HG02884 (cell line): ENCODE results near the gene TMSB15A.
"Not testable (repeated sequence)": the region's sequence is repeated elsewhere in the genome, so short reads cannot be mapped to it uniquely, and the experiment has no call there.

Experiments
- ATAC-seq: cut with Tn5 transposase; IDR thresholded peaks from one replicate; pipeline ENCODE4 v1.9.1; 2021; ENCODE audit warnings: mild to moderate bottlenecking, moderate library complexity; ENCODE audit not compliant: unreplicated experiment

TMSB15A gene

DNA sequence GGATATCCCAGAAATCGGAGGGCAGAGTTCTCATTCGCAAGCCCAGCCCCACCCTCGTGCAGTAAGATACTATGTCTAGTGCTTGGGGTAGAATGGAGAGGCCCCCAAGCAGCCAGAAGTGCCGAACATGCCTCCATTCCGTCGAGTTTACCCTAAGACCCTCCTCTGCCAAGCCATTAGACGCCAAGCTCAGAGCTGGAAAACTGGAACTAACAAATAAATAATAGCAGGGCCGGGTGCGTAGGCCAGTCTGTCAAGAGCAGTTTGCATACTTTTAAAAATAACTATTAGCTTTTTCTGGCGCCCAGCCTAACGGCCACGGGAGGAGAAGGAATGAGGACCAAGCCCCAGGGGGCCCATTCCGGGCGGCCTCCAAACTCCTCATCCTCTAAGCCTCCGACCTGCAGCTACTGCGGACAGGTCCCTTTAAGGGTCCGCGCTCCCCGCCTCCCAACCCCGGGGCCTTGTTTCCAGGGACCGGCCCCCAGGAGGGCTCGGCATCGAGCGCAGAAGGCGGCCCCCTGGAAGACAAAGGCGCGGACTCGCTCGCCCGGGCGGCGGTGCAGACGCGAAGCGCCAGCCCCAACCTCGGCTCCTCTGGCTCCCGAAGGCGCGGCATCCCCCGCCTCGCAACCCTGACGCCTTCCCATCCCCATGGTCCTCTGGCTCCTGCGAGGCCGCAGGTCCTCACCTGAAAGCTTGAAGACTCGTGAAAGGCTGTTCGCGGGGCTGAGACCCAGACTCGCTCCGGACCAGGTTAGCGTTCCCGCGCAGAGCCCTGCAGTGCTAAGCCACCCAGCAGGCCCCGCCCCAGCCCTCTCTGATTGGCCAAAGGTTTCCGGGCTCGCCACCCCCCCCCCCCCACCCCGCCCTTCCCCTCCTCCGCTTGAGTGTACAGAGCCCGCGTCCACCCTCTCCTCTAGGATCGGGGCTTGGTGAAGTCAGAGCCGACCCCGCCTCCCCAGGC is at the start of gene TMSB15A:
Gene TMSB15A (minus strand): TSS at position 765 of the 967 bp plus-strand sequence.
- ATAC-seq = peak; percentile 94

DNA sequence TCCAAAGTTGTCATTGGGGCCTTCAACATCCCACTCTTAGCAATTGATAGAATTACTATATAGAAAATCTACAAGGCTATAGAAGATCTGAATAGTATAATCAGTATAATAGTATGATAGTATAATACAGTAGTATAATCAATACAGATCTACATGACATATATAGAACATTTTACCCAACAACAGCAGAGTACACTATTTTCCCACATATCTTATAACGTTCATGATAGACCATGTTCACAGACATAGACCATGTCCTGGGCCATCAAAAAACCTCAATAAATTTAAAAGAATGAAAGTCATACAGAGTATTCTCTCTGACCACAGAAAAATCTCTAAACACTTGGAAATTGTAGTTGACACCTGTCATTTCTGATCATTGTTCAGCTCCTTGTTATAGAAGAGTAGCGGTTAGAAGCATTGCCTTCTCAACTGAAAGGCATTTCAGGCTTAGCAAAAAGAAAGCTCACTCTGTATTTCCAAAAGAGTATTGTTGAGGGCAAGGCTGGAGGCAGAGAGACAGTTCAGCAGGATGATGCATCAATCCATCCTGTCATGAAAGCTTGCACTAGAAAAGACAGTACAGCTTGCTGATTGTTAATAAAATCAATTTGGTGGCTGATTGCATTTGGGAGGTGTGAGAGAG is 44.0 kb upstream of the TMSB15A start:
- ATAC-seq = no peak

DNA sequence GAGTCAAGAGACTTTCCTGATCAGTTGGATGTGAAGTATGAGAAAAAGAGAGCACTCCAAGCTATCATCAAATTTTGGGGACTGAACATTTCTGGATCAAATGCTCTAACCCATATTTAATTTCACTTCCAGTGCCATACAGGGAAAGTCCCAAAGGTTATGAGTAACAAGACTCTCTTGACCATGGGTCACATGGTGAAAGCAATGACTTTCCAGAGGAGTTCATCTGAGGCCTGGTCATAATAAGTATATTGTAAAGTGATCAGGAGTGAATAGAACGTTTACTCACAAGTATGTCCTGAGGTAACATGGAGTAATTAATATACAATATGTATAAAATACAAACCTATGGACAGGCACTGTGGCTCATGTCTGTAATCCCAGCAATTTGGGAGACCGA is 42.1 kb upstream of the TMSB15A start:
- ATAC-seq = no peak

DNA sequence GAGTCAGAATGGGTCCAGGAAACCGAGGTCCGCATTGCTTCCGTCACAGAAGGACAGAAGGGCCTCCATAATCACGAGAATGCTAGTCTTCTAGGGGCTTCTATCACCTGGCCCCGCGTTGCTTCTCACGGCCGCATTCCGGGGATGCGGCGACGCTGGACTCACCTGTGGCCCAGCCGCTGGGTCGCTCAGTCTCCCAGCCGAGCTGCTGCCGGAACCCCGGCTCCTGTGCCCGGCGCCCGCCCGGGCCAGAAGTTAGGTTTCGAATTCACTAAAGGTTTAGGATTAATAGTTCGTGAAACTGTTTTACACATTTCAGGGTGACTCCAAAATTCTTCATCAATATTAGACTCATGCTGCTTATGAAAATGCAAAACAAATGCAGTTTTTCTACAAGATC is 31.7 kb upstream of the TMSB15A start:
- no peak for ATAC-seq

DNA sequence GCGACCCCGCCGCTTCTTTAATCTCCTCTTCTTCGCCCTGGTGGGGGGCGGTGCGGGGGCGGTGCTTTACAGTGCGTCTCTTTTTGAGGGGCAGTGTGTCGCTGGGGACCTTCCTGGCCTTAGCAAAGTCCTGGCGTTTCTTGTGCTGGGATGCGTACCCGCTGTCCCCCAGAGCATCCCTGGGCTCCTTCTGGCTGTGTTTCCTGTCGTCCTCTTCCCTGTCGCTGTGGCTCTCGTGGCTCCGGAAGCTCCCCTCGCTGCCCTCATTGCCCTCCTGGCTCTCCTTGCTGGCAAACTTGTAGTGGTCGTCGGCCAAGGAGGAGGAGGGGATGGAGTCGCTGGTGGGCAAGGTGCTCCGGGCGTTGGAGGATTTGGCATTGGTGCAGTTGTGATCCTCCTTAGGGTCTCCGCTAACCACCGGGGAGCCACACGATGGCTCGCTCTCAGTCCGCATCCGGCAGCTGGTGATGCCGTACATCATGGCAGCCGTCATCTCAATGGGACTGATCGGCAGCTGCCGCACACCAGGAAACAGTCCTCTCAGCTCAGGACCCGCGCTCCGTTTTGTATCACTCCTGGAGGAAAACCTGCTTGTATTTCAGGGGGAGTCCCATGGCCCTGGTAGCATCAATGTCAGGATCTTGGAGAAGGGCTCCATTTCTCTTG is 30.4 kb upstream of the TMSB15A start:
- no peak for ATAC-seq

DNA sequence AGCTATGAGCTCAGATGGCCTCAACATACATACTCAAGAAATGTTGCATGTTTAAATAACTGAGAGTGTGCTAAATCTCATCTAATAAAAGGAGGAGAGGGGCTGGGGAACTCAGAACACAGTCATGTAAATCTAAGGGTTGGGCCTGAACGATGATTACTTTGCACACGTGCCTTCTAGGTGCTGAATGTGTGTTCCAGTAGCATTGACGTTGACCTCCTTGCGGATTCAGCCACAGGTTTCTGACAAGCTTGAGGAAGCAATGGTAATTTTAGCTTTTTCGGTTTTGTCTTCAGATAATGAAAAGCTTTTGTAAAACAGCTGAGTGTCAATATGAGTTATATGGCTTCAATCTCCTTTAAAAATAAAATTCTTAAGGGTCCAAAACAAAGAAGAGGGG is 29.6 kb upstream of the TMSB15A start:
- not testable (repeated sequence) for ATAC-seq

DNA sequence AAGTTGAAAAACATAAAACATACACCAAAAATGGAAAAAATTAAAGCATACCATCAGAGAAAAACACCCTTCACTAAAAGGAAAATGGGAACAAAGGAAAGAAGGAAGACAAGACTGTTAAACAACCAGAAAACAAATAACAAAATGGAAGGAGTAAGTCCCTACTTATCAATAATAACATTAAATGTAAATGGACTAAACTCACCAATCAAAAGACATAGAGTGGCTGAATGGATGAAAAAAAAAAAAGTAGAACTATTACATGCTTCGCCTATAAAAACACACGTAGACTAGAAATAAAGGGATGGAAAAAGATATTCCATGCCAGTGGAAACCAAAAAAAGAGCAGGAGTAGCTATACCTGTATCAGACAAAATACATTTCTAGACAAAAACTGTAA is 19.4 kb upstream of the TMSB15A start:
- ATAC-seq = no peak

DNA sequence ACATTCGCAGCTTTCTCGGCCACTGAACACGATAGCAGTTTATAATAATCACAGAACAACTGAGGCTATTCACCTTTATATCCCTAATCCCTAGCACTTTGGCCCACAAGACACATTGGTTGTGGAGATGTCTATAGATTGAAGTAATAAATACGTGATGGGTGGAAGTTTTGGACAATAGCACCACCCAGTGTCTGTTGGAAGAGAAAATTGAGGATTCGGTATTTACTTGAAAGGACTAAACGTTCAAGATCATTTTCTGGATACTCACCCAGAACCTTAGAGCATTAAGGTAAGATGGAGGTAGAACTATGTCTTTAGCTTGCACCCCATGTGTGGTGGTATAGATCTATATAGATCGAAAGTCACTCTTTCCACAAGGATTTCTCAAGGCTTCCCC is 787 bp upstream of the TMSB15A start:
- no peak for ATAC-seq

DNA sequence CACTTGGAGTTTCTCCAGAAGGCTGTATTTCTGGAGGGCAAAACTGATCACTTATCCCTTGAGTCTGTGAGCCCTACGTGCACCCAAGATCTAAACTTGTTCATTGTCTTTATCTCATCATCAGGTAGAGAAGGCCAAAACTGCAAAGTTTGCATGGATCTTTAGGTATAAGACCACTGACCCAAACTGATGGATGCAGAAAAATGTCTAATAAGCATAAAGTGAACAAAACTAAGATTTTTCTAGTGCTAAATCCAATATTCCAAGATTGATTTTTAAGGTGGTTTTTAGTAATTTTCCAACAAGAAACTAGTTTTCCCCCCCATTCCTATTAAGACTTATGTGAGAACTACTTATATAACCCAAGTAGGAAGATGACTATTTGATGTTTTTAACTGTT is 2.0 kb downstream of the TMSB15A start:
- no peak for ATAC-seq

DNA sequence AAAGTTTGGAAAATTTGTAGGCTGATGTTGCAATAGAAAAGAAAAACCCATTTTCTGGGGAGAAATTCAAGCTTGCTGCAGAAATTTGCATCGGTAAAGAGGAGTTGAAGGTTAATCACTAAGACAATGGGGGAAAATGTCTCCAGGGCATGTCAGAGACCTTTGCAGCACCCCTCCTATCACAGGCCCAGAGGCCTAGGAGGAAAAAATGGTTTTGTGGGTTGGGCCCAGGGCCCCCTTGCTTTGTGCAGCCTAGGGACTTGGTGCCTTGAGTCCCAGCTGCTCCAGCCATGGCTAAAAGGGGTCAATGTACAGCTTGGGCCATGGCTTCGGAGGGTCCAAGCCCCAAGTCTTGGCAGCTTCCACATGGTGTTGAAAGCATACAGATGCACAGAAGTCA is 17.8 kb downstream of the TMSB15A start:
- no peak for ATAC-seq

DNA sequence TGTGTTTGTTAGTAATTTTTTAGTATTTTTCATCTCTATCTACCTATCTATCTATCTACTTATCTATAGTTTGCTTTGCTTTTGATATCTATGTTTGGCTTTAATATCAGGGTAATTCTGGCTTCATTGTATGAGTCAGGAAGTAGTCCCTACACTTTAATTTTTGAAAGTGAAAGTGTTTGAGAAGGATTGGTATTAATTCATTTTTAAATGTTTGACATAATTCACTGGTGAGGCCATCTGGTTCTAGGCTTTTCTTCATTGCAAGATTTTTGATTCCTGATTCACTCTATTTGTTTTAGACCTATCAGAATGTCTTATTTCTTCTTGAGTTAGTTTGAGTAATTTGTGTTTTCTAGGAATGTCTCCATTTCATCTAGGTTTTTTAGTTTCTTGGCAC is 24.8 kb downstream of the TMSB15A start:
- ATAC-seq = no peak

DNA sequence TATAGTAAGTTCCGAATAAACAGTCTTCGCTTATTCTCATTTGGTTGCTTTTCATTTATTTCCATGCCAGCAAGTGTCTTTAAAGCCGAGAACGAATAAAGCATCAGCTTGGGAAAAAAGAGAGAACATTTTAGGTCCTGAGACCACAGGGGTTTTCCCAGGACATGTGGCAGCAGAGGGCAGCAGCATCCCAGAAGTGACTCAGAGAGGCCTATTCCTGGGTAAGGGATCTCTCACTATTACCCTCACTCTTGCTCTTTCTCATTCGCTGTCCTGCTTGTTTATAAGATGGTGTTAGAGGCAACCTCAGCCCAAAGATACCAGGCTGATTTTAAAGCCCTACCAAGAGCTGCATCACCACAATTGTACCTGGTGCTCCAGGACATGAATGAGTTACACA is 37.8 kb downstream of the TMSB15A start:
- not testable (repeated sequence) for ATAC-seq

DNA sequence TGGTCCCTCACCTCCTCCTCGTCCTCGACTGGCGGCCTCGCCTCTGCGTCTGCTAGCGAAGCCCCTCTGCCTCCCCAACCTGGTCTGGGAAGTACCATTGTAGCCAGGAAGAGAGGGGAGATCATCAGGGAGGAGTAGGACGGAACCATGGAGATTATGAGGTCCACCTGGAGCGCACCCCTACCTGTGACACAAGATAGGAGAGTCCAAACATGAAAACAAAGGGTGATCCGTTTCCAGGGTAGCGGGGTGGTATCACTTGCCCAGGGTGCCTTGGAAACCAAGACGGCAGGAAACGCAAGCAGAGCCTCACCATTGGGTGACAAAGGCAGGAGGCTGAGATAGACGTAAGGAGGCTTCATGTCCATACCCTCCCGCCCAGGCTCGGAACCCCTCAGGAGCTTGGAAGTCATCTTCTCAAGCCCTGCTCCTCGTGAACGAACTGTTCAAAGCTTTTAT is 44.7 kb downstream of the TMSB15A start, which contains the start of gene TCP11X2:
Gene TCP11X2 (minus strand): TSS at position 51 of the 459 bp plus-strand sequence.
- not testable (repeated sequence) for ATAC-seq

DNA sequence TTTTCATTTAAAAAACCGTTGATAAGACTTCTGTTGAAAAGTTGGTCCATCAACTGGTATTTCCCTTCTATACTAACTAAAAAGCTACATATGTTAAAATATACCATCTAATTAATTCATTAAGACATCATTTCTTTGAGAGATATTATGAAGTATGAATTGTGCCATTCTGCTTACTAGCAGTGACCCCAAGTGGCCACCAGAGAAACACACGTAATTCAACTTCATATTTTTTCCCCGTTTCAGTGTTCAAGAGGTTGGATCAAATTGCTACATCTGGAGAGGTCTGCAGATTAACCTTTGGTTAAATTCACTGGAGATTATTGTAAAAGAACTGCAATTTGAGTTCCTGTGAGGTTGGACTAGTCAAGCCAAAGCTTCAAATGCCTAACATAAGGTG is 46.3 kb downstream of the TMSB15A start:
- ATAC-seq = not testable (repeated sequence)
